Hepatocyte (in vitro differentiated cells): ENCODE measurements around the gene TM4SF20. TPM values are rescaled to one million over a fixed set of nuclear protein-coding genes. Genes with fewer than 3 reads are reported as not detected.

ENCODE experiments used
- DNase-seq: peaks from one replicate; pipeline ENCODE4 v3.0.0-alpha.2; 2016; ENCODE audit warnings: low spot score
- H2AFZ ChIP-seq: fragments of 200-600 bp; sonication (generic); 2 replicates; pipeline ENCODE4 v1.6.0; 2016; ENCODE audit warnings: antibody characterized with exemption, mild to moderate bottlenecking
- H3K27ac ChIP-seq: fragments of 200-600 bp; sonication (generic); 2 replicates; pipeline ENCODE4 v1.5.1; 2016; ENCODE audit warnings: mild to moderate bottlenecking
- H3K27me3 ChIP-seq: fragments of 200-600 bp; sonication (generic); 2 replicates; pipeline ENCODE4 v1.6.1; 2016
- H3K36me3 ChIP-seq: fragments of 200-600 bp; sonication (generic); replicated peaks from 2 replicates; pipeline ENCODE4 v1.5.1; 2016; ENCODE audit warnings: low read depth; ENCODE audit not compliant: insufficient read depth
- H3K4me1 ChIP-seq: fragments of 200-600 bp; sonication (generic); 2 replicates; pipeline ENCODE4 v1.5.1; 2016; ENCODE audit warnings: mild to moderate bottlenecking, moderate library complexity; ENCODE audit not compliant: insufficient read depth
- H3K4me2 ChIP-seq: fragments of 200-600 bp; sonication (generic); 2 replicates; pipeline ENCODE4 v1.6.0; 2016
- H3K4me3 ChIP-seq: fragments of 200-600 bp; sonication (generic); 2 replicates; pipeline ENCODE4 v1.5.1; 2016; ENCODE audit warnings: mild to moderate bottlenecking
- H3K79me2 ChIP-seq: fragments of 200-600 bp; sonication (generic); 2 replicates; pipeline ENCODE4 v1.6.0; 2017; ENCODE audit warnings: mild to moderate bottlenecking
- H3K9me2 ChIP-seq: fragments of 200-600 bp; sonication (generic); replicated peaks from 2 replicates; pipeline ENCODE4 v1.6.0; 2017; ENCODE audit warnings: mild to moderate bottlenecking; ENCODE audit not compliant: insufficient read depth
- H3K9me3 ChIP-seq: fragments of 200-600 bp; sonication (generic); 2 replicates; pipeline ENCODE4 v1.5.1; 2016; ENCODE audit warnings: low read depth, mild to moderate bottlenecking
- H4K20me1 ChIP-seq: fragments of 200-600 bp; sonication (generic); 2 replicates; pipeline ENCODE4 v1.6.0; 2016; ENCODE audit warnings: mild to moderate bottlenecking; ENCODE audit not compliant: insufficient read depth, poor library complexity, severe bottlenecking
- CTCF ChIP-seq: fragments of 200-600 bp; sonication (generic); IDR thresholded peaks from 2 replicates; pipeline ENCODE4 v1.5.1; 2016; ENCODE audit warnings: antibody characterized with exemption, mild to moderate bottlenecking; ENCODE audit not compliant: poor library complexity
- EZH2 ChIP-seq: fragments of 200-600 bp; sonication (generic); IDR thresholded peaks from 2 replicates; pipeline ENCODE4 v1.6.1; 2016; ENCODE audit warnings: antibody characterized with exemption, mild to moderate bottlenecking, borderline replicate concordance
- EZH2phosphoT487 ChIP-seq: fragments of 200-600 bp; sonication (generic); IDR thresholded peaks from one replicate; pipeline ENCODE4 v1.6.1; 2018; ENCODE audit warnings: antibody characterized with exemption, mild to moderate bottlenecking, low read depth, moderate library complexity; ENCODE audit not compliant: unreplicated experiment, severe bottlenecking
- WGBS: methylation state at CpG from one replicate; pipeline ENCODE4 v1.1.6; 2016; ENCODE audit warnings: low lambda C conversion rate; ENCODE audit errors: missing lambda C conversion rate; 5-methylcytosine and 5-hydroxymethylcytosine counted together
- polyA plus RNA-seq: library from polyadenylated mRNA; unstranded; fragments of >200 nt; fragmentation: Nextera tagmentation; extraction: Ambion mirVana; gene quantifications from 2 replicates; pipeline ENCODE4 v1.2.1, GENCODE V29; 2016
- total RNA-seq: library from RNA; depleted of rRNA; stranded (reverse); fragments of >200 nt; gene quantifications from 2 replicates; pipeline ENCODE4 v1.2.3, GENCODE V29; 2014

TM4SF20 gene
- total and polyA plus RNA-seq, 2 experiments from 2014 or later = 14.2 to 46.6 TPM

DNA sequence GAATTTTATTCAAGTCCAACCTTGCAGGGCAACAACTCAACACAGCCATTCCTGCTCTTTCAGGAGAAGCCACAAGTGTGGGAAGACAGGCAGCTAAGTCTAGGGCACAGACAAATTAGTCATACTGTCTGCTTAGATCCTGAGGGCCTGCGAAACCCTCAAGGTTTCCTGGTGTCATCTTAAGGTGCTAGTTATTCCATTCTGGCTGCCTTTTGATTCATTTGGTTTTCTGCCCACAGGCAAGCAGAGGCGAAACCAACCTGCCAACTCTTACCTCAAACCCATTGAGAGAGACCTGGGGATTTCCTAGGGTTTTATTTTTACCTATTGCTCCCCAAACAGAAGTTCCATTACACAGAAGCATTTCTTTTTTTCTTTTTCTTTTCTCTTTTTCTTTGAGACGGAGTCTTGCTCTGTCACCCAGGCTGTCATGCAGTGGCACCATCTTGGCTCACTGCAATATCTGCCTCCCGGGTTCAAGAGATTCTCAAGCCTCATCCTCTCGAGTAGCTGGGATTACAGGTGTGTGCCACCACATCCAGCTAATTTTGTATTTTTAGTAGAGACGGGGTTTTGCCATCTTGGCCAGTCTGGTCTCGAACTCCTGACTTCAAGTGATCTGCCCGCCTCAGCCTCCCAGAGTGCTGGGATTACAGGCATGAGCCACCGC is 32.3 kb upstream of the TM4SF20 start:
- Histone ChIP-seq H4K20me1 (no peaks in the 10 kb centered on the region), H3K79me2 (no peaks in the 10 kb centered on the region), H3K4me2 (no peak overlapping the region), H3K27ac (no peak overlapping the region), H3K4me1 (peaks cover 16% of the 10 kb centered on the region), H3K4me3 (no peak overlapping the region), H3K9me2 (no peaks in the 10 kb centered on the region), H3K9me3 (no peaks in the 10 kb centered on the region), H3K27me3 (no peaks in the 10 kb centered on the region), H3K36me3 (no peaks in the 10 kb centered on the region), H2AFZ (no peak overlapping the region)
- DNase-seq = no peak
- WGBS = 95% methylated on average over 9 of the region's 9 CpGs
- no peak for TF ChIP-seq CTCF
- no peak for TF ChIP-seq EZH2phosphoT487
- no peak for TF ChIP-seq EZH2

GRCh38 chr2:227410191-227410590 is 31.1 kb upstream of the TM4SF20 start:
- WGBS = 76% methylated on average over 3 of the region's 3 CpGs
- no peaks in the 10 kb centered on the region for H3K27me3 ChIP-seq
- no peak overlapping the region for H3K27ac ChIP-seq

GRCh38 chr2:227407591-227408151 is 28.6 kb upstream of the TM4SF20 start:
- no peak overlapping the region for H3K4me2 ChIP-seq

More at GRCh38 chr2:227410191-227410590, 31.1 kb upstream of the TM4SF20 start:
- Histone ChIP-seq H3K36me3 (no peaks in the 10 kb centered on the region), H3K4me2 (no peak overlapping the region), H3K4me3 (no peak overlapping the region), H3K9me2 (no peaks in the 10 kb centered on the region), H2AFZ (no peak overlapping the region), H3K9me3 (no peaks in the 10 kb centered on the region), H4K20me1 (no peaks in the 10 kb centered on the region), H3K4me1 (peaks cover 19% of the 10 kb centered on the region), H3K79me2 (no peaks in the 10 kb centered on the region)
- DNase-seq = no peak
- TF ChIP-seq EZH2phosphoT487 (no peak), EZH2 (no peak), CTCF (no peak)

More at GRCh38 chr2:227407591-227408151, 28.6 kb upstream of the TM4SF20 start:
- Histone ChIP-seq H3K79me2 (no peaks in the 10 kb centered on the region), H3K4me1 (peaks cover 12% of the 10 kb centered on the region), H2AFZ (no peak overlapping the region), H3K27me3 (no peaks in the 10 kb centered on the region), H3K36me3 (no peaks in the 10 kb centered on the region), H3K9me2 (no peaks in the 10 kb centered on the region), H4K20me1 (no peaks in the 10 kb centered on the region), H3K9me3 (no peaks in the 10 kb centered on the region), H3K4me3 (no peak overlapping the region), H3K27ac (peak overlapping the region; percentile 89)
- TF ChIP-seq CTCF = no peak
- no peak for DNase-seq
- 83% methylated on average over 16 of the region's 16 CpGs for WGBS
